Activated CD8-positive, alpha-beta T cell treated with anti-CD3 and anti-CD28 coated beads for 36 hours (primary cell): ENCODE results near the gene KCNMA1. TPM values are rescaled to one million over a fixed set of nuclear protein-coding genes. Genes with fewer than 3 reads are reported as not detected.
A peak's percentile ranks its signal among the peaks of the same experiment; 100 is the strongest.

ENCODE experiments used
- ATAC-seq: fragments of 200-7000 bp; cut with Tn5 transposase; one replicate; pipeline ENCODE4 v1.10.0; 2021; ENCODE audit warnings: mild to moderate bottlenecking, moderate library complexity
- CTCF ChIA-PET: fragments of 350-600 bp; sonication (Branson Sonifier 250); formaldehyde crosslinking; loops from one replicate; lab custom pipeline; 2021; ENCODE audit warnings: antibody characterized with exemption; lab: Charles Lee
- POLR2A ChIA-PET: fragments of 350-600 bp; sonication (Branson Sonifier 250); formaldehyde crosslinking; loops from one replicate; lab custom pipeline; 2021; ENCODE audit warnings: antibody characterized with exemption; lab: Charles Lee
- DNase-seq: peaks from one replicate; pipeline ENCODE4 v3.0.0-alpha.2; 2020
- H3K27ac Mint-ChIP-seq: one replicate; pipeline ENCODE4 v1.8.0; 2021; ENCODE audit warnings: mild to moderate bottlenecking, mixed read lengths
- H3K27me3 Mint-ChIP-seq: one replicate; pipeline ENCODE4 v1.8.0; 2021; ENCODE audit warnings: mixed read lengths
- H3K36me3 Mint-ChIP-seq: one replicate; pipeline ENCODE4 v1.8.0; 2021; ENCODE audit warnings: low read depth, mixed read lengths
- H3K4me1 Mint-ChIP-seq: one replicate; pipeline ENCODE4 v1.8.0; 2021; ENCODE audit warnings: low read depth, mixed read lengths
- H3K4me3 Mint-ChIP-seq: one replicate; pipeline ENCODE4 v1.8.0; 2021; ENCODE audit warnings: mild to moderate bottlenecking, moderate library complexity, mixed read lengths
- H3K9me3 Mint-ChIP-seq: one replicate; pipeline ENCODE4 v1.8.0; 2021; ENCODE audit warnings: mixed read lengths
- intact Hi-C: fragments of 100-400 bp; cut with micrococcal nuclease; formaldehyde crosslinking; loops from one replicate; pipeline ENCODE4 v1.10.0; 2022
- total RNA-seq, 2 experiments: library from RNA; stranded (reverse); gene quantifications; one replicate each; pipeline ENCODE4 v1.2.3, GENCODE V29; 2021
- TF ChIP-seq, protein P1 (sequence below): fragments of 200-600 bp; IDR thresholded peaks from one replicate; pipeline ENCODE4 v1.8.0; 2022; ENCODE audit warnings: antibody characterized with exemption, mild to moderate bottlenecking

KCNMA1 gene
- total RNA-seq, 2 experiments from 2014 or later, result 0.18 TPM; not detected in 1

DNA sequence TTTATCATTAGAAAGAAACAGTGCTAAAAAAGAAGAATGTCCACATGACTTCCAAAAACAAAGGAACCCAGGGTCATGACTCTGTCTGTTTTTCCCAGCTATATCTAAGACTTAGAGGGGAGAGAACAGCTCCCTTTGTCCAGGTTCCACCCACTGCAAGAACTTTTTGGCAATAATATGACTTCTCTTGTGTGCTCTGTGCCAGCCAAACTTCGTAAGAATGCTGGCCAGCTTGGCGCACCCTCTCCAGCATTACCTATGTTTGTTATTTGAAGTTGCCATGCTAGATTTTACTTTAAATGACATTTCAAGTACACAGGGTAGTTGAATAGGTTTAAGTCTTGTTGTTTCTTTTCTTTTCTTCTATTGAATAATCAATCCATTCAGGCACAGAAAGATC lies 371.4 kb downstream of the KCNMA1 start:
- Mint-ChIP-seq H3K27me3 (no peaks in the 10 kb centered on the region), H3K9me3 (peaks cover 3% of the 10 kb centered on the region), H3K4me1 (peaks cover 41% of the 10 kb centered on the region), H3K4me3 (no peak overlapping the region), H3K36me3 (no peaks in the 10 kb centered on the region), H3K27ac (no peak overlapping the region)
- ChIA-PET POLR2A (no interaction called here), CTCF (no interaction called here)
- DNase-seq (no peak), ATAC-seq (no peak)
- intact Hi-C loops, result no loop called here
- TF ChIP-seq, protein P1, sequence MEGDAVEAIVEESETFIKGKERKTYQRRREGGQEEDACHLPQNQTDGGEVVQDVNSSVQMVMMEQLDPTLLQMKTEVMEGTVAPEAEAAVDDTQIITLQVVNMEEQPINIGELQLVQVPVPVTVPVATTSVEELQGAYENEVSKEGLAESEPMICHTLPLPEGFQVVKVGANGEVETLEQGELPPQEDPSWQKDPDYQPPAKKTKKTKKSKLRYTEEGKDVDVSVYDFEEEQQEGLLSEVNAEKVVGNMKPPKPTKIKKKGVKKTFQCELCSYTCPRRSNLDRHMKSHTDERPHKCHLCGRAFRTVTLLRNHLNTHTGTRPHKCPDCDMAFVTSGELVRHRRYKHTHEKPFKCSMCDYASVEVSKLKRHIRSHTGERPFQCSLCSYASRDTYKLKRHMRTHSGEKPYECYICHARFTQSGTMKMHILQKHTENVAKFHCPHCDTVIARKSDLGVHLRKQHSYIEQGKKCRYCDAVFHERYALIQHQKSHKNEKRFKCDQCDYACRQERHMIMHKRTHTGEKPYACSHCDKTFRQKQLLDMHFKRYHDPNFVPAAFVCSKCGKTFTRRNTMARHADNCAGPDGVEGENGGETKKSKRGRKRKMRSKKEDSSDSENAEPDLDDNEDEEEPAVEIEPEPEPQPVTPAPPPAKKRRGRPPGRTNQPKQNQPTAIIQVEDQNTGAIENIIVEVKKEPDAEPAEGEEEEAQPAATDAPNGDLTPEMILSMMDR, result no peak

DNA sequence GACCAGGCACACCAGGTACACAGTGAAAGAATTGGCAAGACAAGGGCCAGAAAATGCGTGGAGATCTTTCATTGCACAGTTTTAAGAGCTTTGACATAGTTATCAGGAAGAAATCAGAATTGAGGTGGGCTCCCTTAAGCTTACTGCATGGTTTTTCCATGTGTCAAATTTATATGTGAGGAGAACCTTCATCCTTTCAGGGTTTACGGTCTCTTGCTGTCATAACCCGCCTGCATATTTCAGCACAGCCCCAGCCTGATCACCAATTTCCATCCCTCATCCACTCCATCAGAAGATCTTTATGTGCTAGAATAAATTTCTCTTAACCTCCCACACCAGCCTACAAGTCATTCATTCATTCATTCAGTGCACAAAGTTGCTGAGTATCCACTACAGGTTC lies 373.1 kb downstream of the KCNMA1 start:
- TF ChIP-seq, protein P1, result no peak
- intact Hi-C loops, result no loop called here
- Mint-ChIP-seq H3K36me3 (no peaks in the 10 kb centered on the region), H3K4me1 (peaks cover 44% of the 10 kb centered on the region), H3K4me3 (peak overlapping the region; percentile 6), H3K27ac (peak overlapping the region; percentile 80), H3K9me3 (peaks cover 3% of the 10 kb centered on the region), H3K27me3 (no peaks in the 10 kb centered on the region)
- DNase-seq, result peak; percentile 36
- ChIA-PET CTCF (interaction anchor here (0.6 to 1.5 kb wide), 2 partner anchors 13 to 90 kb away, joined by 3 read pairs; no protein-coding TSS in a partner anchor), POLR2A (no interaction called here)
- peak; percentile 66 for ATAC-seq

DNA sequence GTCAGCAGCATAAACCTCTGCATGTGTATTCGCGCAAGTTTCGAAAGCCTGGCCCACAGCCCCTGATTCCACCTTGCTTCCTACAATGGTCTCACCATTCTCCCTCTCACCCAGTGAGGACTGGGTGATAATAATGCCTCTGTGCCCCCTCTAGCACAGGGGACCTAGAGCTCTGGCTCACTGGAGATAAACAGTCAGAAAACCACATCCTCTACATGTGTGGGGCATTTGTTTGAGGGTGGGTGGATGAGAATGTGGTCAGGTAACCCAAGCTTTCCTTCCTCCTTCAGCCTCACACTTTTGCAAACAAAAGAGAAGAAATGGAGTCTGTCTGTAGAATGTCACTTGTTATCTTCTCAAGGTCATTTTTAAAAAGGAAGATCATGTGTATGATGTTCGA lies 373.5 kb downstream of the KCNMA1 start:
- ChIA-PET CTCF (interaction anchor here (0.6 to 1.5 kb wide), 2 partner anchors 13 to 15 kb away, joined by 3 read pairs; no protein-coding TSS in a partner anchor), POLR2A (interaction anchor here (1.2 kb wide), 1 partner anchor 175 kb away, joined by 3 read pairs; no protein-coding TSS in a partner anchor)
- TF ChIP-seq, protein P1, result no peak
- Mint-ChIP-seq H3K9me3 (peaks cover 3% of the 10 kb centered on the region), H3K36me3 (no peaks in the 10 kb centered on the region), H3K27me3 (no peaks in the 10 kb centered on the region), H3K4me3 (peak overlapping the region; percentile 6), H3K27ac (peak overlapping the region; percentile 80), H3K4me1 (peaks cover 44% of the 10 kb centered on the region)
- DNase-seq (peak; percentile 65), ATAC-seq (peak; percentile 95)
- intact Hi-C loops, result no loop called here

DNA sequence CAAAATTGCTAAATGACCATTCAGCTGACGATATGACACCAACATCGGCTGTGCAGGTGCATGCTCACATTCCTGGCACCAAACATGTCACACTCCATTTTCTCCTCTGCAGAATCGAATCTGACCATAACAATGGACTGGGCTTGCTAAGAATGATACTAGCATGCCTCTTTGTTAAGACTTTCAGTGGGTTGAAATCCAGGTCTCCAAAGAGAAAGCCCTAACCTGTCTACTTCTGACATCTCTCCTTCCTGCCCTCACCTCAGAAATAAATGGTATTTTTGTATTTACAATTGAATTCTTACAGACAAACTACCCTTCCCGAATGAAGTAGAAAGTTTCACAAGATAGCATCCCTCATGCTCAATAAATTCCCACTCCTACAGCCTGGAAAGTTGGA lies 373.9 kb downstream of the KCNMA1 start:
- DNase-seq, result no peak
- Mint-ChIP-seq H3K36me3 (no peaks in the 10 kb centered on the region), H3K9me3 (peaks cover 3% of the 10 kb centered on the region), H3K4me1 (peaks cover 44% of the 10 kb centered on the region), H3K27ac (peak overlapping the region; percentile 80), H3K27me3 (no peaks in the 10 kb centered on the region), H3K4me3 (peak overlapping the region; percentile 6)
- ChIA-PET CTCF (interaction anchor here (0.6 to 1.5 kb wide), 2 partner anchors 13 to 15 kb away, joined by 3 read pairs; no protein-coding TSS in a partner anchor), POLR2A (interaction anchor here (1.2 kb wide), 1 partner anchor 176 kb away, joined by 3 read pairs; no protein-coding TSS in a partner anchor)
- TF ChIP-seq, protein P1, result no peak
- ATAC-seq, result no peak
- intact Hi-C loops, result no loop called here

DNA sequence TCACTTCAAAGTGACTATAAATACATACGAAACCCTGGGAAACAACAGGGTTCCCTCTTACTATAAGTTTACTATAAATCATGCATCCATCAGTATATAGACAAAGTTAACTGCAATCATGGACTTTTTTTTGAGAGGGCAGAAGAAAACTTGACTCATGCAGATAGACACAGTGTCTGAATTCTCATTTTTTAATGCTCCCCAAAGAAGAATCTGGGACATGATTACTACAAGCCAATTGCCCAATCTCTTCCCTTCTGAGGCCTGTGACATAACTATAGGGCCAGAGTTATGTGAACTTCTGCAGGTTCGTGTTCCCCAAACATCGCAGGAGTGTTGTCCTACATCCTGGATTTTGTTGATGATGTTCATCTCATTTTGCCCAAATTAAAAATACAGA lies 376.5 kb downstream of the KCNMA1 start:
- POLR2A ChIA-PET, result no interaction called here
- TF ChIP-seq, protein P1, result no peak
- peak overlapping the region; percentile 7 for H3K27ac Mint-ChIP-seq
- CTCF ChIA-PET, result interaction anchor here (0.8 kb wide), 1 partner anchor 450 kb away, joined by 3 read pairs; no protein-coding TSS in a partner anchor
- DNase-seq (no peak), ATAC-seq (no peak)
- no peak overlapping the region for H3K4me3 Mint-ChIP-seq
- H3K36me3 Mint-ChIP-seq, result no peaks in the 10 kb centered on the region
- no peaks in the 10 kb centered on the region for H3K27me3 Mint-ChIP-seq
- peaks cover 8% of the 10 kb centered on the region for H3K9me3 Mint-ChIP-seq
- intact Hi-C loops, result no loop called here
- H3K4me1 Mint-ChIP-seq, result peaks cover 40% of the 10 kb centered on the region
